Measurements from ENCODE around the gene HAUS7.
A peak's percentile ranks its signal among the peaks of the same experiment; 100 is the strongest.

The HAUS7 gene

DNA sequence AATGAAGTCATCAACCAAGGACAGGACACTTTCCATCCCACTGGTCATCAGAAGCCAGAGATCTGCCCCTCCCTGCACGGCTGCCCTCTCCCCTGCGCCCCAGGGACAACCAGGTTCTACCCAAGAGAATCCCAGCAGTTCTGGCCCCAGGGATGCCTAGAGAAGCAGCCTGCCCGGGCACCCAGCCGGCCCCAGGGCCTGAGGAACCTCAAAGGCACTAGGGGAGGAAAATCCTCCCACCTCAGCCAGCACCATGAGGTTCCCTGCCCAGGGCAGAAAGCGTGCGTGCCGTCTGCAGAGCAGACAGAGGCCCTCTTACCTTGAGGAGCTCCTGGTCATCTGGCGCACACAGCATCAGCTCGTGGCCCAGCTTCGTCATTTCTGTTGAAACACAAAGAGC is 8.1 kb downstream of the HAUS7 start:
- in situ Hi-C loops (cut with HindIII; ENCODE audit: low sequenced_read_pairs) = no loop called here
- H3K4me3 ChIP-seq (ENCODE audit: low read depth, low read length) = no peak overlapping the region
- TF ChIP-seq, protein P1, sequence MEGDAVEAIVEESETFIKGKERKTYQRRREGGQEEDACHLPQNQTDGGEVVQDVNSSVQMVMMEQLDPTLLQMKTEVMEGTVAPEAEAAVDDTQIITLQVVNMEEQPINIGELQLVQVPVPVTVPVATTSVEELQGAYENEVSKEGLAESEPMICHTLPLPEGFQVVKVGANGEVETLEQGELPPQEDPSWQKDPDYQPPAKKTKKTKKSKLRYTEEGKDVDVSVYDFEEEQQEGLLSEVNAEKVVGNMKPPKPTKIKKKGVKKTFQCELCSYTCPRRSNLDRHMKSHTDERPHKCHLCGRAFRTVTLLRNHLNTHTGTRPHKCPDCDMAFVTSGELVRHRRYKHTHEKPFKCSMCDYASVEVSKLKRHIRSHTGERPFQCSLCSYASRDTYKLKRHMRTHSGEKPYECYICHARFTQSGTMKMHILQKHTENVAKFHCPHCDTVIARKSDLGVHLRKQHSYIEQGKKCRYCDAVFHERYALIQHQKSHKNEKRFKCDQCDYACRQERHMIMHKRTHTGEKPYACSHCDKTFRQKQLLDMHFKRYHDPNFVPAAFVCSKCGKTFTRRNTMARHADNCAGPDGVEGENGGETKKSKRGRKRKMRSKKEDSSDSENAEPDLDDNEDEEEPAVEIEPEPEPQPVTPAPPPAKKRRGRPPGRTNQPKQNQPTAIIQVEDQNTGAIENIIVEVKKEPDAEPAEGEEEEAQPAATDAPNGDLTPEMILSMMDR (IDR thresholded peaks at IDR 0.05; ENCODE audit: low read depth, low read length) = no peak
- DNase-seq (ENCODE audit: low read depth, low spot score) = no peak

DNA sequence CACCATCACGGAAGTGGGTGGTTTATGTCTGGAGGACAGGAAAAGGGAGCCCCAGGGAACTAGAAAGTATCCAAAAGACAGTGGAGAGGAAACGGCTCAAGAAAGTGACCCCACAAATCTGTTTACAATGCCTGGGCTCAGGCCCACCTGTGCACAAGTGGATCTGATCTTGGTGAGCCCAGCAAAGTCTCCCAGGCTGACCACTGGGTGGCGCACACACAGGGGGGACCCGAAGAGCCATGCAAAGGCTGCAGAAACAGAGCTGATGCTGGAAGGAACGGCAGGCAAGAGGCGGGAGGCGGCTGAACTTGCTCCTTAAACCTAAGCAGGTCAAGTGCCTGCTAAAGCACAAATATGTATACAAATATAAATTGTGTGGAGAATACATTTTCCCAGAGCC is 9.6 kb downstream of the HAUS7 start:
- TF ChIP-seq, protein P1 (IDR thresholded peaks at IDR 0.05; ENCODE audit: low read depth, low read length) = peak; percentile 74
- no peak overlapping the region for H3K4me3 ChIP-seq (ENCODE audit: low read depth, low read length)
- in situ Hi-C loops (cut with HindIII; ENCODE audit: low sequenced_read_pairs) = no loop called here
- DNase-seq (ENCODE audit: low read depth, low spot score) = peak; percentile 45

- TF ChIP-seq, protein P1 (IDR thresholded peaks at IDR 0.05; ENCODE audit: low read depth, low read length) = peak; percentile 7
These were observed 10.4 kb downstream of the HAUS7 start for GRCh38 chrX:153459986-153460385.

GRCh38 chrX:153458476-153458875 is 11.9 kb downstream of the HAUS7 start:
- H3K4me3 ChIP-seq (ENCODE audit: low read depth, low read length) = no peak overlapping the region
- no peak for DNase-seq (ENCODE audit: low read depth, low spot score)
- in situ Hi-C loops (cut with HindIII; ENCODE audit: low sequenced_read_pairs) = no loop called here
- TF ChIP-seq, protein P1 (IDR thresholded peaks at IDR 0.05; ENCODE audit: low read depth, low read length) = no peak

More at GRCh38 chrX:153459986-153460385, 10.4 kb downstream of the HAUS7 start:
- H3K4me3 ChIP-seq (ENCODE audit: low read depth, low read length) = no peak overlapping the region
- in situ Hi-C loops (cut with HindIII; ENCODE audit: low sequenced_read_pairs) = no loop called here
- DNase-seq (ENCODE audit: low read depth, low spot score) = peak; percentile 62

GRCh38 chrX:153457827-153458466 is 12.4 kb downstream of the HAUS7 start:
- in situ Hi-C loops (cut with HindIII; ENCODE audit: low sequenced_read_pairs) = no loop called here
- TF ChIP-seq, protein P1 (IDR thresholded peaks at IDR 0.05; ENCODE audit: low read depth, low read length) = no peak
- no peak overlapping the region for H3K4me3 ChIP-seq (ENCODE audit: low read depth, low read length)
- DNase-seq (ENCODE audit: low read depth, low spot score) = no peak

DNA sequence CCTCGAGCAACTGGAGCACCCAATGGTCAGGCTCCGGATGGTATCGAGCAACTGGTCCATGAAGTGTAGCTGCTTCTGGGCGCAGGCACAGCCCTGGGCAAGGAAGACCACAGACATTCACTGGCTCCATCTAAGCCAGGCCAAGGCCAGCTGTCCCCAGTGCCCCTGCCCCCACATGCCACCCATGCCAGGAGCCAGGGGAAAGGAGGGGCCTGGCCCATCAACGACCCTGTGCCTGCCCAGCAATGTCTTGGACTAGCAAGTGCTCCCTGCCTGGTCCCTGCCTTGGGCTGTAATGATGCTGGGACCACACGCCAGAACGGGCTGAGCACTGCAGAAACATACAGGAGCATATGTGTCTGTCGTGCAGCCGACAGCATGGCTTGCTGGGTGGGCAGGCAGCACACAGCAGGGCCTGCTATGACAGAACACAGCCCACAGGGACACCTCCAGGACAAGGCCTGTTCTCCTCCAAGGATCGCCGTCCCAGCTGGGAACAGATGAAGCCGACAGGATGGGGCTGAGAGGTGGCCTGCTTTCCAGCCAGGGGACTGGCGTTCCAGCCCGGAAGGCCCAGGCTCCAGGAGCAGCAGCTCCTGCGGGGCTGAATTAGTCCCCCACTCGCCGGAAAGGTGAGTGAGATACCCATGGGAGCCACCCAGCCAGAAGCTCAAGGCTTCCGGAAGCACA is 13.1 kb downstream of the HAUS7 start:
- TF ChIP-seq, protein P1 (IDR thresholded peaks at IDR 0.05; ENCODE audit: low read depth, low read length) = no peak

More for the DNA sequence above, 13.1 kb downstream of the HAUS7 start:
- DNase-seq (ENCODE audit: low read depth, low spot score) = no peak
- in situ Hi-C loops (cut with HindIII; ENCODE audit: low sequenced_read_pairs) = no loop called here
- no peak overlapping the region for H3K4me3 ChIP-seq (ENCODE audit: low read depth, low read length)
